Stimulated activated CD4-positive, alpha-beta T cell treated with anti-CD3 and anti-CD28 coated beads, Interleukin-2, amount 100 ng/mL, for 24 hours (primary cell): ENCODE data around the gene PDE3B.
"Not testable (repeated sequence)": the region's sequence is repeated elsewhere in the genome, so short reads cannot be mapped to it uniquely, and the experiment has no call there.

Experiments
- DNase-seq, 2 donors: peaks; one replicate each; pipeline ENCODE4 v3.0.0-alpha.2; 2020

PDE3B gene

DNA sequence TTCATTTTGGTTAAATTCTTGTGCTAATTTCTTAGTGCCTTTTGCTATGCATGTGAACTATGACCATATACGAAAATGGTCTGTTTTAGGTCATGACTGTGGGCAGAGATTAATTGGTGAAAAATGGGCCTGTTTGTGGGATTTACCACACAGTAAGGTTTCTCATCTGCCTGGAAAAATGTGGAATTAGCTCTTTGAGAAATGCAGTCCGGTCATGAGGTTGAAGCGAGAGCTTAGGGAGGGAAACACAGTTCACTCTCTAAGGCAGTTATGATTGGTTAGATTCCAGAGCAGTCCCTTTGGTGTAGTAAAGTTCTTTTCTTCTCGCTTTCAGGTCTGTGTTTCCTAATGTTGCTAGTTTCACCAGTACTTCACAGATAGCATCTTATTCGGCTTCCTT is 1.2 kb upstream of the PDE3B start:
- DNase-seq: no peak

DNA sequence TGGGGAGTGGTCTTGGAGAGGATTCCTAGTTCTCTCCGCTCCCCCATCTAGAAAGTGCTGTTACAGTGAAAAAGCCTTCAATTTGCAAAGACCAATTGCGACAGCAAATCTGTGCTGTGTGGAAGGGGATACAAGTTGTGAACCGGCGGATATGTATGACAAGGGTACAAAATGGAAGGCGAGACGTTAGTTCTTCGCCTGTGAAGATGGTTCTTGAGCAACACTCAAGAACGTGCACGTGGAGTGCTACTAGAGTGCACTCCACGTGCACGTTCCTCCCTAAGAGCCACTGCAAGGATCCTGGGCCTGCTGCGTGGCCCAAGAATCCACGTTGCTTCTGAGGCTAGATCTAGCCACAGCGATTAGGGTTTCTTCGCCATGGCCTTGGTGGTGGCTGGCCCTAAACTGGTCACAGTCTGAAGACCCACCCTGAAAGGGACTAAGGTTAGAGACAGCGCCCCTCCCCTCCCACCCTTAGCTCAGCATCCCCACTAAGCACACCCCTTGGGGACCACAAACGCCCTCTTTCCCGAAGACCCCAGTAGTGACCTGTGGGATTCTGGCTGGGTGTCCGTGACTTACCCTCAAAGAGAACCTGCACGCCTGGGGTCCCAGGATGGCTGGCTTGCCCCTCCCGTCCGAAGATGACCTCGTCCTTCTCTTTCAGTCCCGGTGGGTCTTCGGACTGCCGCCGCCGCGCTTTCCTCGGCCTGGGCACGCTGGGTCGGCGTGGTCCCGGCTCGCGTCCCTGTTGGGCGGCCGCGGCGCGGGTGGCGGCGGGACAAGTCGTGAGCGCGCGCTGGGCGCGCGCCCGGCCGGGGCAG is 519 bp upstream of the PDE3B start:
- DNase-seq: peak in 1 of 2 donors; percentile 27

DNA sequence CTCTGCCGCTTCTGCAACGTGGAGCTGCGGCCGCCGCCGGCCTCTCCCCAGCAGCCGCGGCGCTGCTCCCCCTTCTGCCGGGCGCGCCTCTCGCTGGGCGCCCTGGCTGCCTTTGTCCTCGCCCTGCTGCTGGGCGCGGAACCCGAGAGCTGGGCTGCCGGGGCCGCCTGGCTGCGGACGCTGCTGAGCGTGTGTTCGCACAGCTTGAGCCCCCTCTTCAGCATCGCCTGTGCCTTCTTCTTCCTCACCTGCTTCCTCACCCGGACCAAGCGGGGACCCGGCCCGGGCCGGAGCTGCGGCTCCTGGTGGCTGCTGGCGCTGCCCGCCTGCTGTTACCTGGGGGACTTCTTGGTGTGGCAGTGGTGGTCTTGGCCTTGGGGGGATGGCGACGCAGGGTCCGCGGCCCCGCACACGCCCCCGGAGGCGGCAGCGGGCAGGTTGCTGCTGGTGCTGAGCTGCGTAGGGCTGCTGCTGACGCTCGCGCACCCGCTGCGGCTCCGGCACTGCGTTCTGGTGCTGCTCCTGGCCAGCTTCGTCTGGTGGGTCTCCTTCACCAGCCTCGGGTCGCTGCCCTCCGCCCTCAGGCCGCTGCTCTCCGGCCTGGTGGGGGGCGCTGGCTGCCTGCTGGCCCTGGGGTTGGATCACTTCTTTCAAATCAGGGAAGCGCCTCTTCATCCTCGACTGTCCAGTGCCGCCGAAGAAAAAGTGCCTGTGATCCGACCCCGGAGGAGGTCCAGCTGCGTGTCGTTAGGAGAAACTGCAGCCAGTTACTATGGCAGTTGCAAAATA is 816 bp downstream of the PDE3B start:
- peak; percentile 44 to 55 for DNase-seq

DNA sequence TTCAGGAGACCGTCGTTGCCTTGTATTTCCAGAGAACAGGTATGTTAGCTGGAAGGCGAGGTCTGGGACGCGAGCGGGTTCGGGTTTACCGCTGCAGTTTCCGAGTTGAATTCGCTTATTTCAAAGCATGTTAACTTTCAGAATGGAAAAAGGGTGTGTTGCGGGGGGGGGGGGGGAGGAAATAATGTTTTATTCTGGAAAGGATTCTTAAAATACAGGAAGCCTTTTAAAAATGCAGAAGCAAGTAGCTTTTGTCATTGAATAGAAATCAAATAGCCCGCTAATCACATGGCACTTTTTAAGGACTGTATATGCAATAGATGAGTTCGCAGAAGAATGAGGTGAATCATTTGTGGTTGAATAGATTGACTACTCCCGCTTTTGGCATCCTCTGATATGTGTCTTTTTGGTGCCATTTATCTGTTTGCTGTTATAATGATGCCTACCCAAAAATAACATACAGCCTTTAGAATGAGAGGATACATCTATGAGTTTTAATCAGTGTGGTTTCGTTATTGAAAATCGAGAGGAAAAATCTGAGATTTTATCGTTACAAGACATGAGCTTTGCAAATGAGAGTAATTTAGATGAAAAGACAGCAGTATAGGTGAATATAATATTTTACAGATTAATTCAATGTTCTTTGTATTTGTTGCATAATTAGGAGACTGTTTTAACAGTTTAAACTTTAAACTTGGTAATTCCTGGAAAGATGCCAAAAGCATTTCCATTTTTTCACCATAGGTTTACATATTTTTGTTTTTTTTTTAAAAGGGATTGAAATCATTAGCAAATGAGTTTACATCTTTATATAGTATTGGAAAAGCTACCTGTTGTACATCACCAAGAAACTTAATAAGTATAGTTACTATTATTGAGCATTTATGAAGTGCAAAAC is 1.7 kb downstream of the PDE3B start:
- peak; percentile 36 to 47 for DNase-seq

DNA sequence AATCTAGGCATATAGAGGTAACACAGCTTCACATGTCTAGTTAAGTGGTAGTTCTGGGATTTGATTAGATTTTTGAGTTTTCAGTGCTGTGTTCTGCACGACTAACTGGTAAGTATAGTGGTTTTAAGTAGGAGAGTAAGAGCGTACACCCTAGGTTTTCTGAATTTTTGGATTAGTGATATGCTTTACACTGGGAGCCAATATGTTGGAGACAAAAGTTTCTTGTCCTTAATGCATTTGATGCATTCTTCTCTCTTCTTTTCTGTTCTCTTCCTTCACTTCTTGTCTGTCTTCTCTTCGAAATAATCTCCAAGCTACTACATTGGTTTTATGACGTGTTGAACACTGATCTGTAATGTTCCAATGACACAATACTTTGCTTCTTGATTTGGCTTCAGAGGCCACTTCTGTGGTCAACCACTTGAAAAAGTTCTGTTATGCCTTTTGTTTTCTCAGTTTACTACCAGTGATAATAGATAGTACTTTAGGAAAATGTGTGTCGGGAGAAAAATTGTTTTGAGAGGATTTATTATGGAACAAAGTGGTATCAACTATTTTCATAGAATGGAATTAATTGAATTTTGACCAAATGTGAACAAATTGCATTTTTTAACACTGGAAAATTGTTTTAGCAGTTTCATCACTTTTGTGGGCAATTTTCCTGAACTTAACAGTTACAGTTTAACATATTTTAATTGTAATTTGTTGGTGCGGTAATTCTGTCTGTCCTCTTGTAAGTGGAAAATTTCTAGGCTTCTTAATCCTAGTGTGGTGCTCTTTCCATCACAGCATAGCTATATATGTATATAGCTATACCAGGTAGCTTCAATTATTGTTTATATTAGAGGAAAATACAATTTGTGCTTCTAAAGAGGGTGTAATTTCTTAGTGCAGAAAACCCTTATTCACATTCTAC is 2.6 kb downstream of the PDE3B start:
- DNase-seq: no peak

DNA sequence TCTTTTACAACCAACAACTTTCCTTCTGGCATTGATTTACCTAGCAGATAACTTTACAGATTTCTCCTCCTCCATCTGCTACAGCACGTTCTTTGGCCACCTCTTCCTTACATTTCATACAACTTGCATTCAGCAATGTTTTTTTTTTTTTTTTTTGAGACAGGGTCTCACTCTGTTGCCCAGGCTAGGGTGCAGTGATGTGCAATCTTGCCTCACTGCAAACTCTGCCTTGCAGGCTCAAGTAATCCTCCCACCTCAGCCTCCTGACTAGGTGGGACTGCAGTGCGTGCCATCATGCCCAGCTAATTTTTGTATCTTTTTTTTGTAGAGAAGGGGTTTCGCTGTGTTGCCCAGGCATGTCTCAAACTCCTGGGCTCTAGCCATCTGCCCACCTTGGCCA is 6.5 kb downstream of the PDE3B start:
- no peak for DNase-seq

DNA sequence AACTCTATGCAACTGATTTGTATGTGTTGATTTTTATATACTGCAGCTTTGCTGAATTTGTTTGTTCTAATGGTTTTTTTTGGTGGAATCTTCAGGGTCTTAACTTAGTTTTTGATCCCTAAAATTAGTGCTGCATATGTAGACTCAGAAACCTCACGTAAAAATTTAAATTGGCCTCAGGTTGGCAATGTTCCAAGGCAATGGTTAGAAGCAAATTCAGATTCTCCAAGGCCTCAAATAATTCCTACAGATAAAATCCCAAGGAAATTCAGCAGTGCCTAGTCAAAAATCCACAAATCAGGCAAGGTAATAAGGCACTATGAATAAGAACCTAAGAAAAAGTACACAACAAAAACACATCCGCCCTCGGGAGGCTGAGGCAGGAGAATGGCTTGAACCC is 9.5 kb downstream of the PDE3B start:
- no peak for DNase-seq

DNA sequence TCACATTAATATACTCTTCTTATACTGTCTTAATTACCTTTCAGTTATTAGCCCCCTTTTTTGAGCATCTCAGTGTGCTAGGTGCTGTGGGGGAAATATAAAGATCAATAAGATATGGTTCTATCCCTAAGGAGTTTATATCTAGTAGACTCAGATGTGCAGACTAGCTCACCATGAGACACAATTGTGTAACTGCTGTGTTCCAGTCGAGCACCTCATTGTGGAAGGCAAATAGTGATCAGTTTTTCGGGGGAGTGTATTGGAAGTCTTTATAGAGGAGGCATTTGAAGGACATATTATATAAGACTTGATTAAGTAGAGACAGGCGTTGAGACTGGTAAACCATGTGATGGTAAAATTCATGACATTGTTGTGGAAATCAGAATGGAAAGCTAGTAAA is 11.8 kb downstream of the PDE3B start:
- no peak for DNase-seq

DNA sequence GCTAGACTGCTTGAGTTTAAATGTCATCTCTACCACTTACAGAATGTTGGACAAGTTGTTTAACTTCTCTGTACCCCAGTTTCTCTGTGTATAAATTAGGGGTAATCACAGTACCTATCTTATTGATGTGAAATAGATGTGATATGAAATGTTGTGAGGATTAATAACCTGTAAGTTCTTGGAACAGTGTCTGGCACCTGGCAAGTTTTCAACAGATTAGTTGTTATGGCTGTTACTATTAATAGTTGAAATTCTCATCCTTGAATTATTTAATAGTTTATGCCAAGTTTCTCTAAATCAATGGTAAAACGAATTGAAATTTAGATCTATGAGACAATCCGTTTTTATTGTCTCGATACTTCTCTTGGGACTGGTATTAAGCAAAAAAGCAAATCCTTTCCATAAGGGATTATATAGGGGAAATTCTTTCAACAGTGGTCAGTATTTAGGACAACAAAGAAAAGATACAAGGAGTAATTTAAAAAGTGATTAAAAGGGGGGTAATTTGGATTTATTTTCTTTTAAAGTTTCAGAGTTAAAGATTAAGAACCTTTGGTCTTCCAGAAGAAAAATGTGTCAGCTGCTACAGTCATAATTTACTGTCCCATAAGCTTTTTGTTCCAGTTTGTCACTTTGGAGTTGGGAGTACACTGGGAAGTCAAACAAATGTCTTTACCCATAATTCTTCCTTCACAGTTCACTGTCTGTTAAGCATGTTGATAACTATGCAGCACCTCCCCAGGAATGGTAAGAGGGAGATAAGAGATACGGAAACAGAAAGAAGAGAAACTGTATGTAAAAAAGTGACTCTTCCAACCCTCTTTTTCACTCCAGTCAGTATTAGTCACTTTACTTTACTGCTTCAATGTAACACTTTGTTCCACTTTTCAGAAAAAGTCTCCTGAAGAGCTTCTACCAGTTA is 13.2 kb downstream of the PDE3B start:
- DNase-seq: no peak

DNA sequence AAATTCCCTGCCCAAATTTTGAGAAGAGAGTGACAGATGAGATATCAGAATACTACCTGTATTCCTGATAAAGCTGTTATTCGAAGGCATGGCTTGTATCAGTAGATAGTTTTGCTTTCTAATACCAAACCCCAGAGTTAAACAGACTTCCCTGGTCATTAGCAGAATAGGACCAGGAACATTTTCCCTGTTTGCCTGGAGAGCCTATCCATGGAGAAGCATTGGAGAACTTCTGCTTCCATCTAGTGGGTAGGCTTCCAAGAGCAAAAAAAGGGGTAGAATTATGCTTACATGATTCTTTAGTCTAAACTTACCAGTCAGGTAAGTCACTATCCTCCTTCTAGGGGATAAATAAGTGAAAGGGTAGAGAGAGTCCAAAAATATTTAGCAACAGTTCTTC is 14.2 kb downstream of the PDE3B start:
- DNase-seq: no peak

DNA sequence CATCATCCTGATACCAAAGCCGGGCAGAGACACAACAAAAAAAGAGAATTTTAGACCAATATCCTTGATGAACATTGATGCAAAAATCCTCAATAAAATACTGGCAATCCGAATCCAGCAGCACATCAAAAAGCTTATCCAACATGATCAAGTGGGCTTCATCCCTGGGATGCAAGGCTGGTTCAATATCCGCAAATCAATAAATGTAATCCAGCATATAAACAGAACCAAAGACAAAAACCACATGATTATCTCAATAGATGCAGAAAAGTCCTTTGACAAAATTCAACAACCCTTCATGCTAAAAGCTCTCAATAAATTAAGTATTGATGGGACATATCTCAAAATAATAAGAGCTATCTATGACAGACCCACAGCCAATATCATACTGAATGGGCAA is 21.3 kb downstream of the PDE3B start:
- DNase-seq: not testable (repeated sequence)

DNA sequence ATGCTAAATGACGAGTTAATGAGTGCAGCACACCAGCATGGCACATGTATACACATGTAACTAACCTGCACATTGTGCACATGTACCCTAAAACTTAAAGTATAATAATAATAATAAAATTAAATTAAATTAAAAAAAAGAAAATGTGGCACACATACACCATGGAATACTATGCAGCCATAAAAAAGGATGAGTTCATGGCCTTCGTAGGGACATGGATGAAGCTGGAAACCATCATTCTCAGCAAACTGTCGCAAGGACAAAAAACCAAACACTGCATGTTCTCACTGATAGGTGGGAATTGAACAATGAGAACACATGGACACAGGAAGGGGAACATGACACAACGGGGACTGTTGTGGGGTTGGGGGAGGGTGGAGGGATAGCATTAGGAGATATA is 23.7 kb downstream of the PDE3B start:
- DNase-seq: not testable (repeated sequence)

DNA sequence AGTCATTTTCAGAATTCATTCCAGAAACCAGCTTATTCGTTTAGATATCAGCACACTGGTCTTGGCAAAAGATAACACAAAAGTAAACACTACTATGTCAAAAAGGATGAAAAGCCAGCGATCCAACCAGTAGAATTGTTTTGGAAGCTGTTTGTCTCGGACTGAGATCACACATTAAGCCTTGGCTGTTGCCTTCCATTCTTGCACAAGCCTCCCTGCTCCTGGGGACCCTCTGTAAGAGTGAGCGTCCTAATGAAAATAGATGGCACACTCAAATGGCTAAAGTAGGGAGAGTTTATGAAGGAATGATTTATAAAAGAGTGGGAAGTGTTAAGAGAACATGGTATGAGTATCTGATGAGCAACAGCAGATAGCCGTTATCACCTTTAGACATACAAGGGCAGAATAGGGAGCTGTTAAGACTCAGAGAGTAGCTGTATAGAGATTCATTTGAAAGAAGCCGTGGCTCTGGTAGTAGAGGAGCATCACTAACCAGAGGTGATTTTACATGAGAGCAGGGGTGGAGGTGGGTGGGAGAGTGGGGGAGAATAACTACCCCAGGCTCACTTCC is 25.2 kb downstream of the PDE3B start:
- no peak for DNase-seq

DNA sequence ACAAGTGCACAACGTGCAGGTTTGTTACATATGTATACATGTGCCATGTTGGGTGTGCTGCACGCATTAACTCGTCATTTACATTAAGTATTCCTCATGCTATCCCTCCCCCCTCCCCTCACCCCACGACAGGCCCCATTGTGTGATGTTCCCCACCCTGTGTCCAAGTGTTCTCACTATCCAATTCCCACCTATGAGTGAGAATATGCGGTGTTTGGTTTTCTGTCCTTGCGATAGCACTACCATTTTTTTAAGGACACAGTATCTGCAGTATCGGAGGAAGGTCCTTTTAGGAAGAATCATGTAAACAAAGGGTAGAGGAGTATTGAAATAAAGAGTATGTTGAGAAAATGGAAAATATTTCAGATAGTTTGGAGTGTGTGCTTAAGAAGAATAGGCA is 25.9 kb downstream of the PDE3B start:
- DNase-seq: no peak

DNA sequence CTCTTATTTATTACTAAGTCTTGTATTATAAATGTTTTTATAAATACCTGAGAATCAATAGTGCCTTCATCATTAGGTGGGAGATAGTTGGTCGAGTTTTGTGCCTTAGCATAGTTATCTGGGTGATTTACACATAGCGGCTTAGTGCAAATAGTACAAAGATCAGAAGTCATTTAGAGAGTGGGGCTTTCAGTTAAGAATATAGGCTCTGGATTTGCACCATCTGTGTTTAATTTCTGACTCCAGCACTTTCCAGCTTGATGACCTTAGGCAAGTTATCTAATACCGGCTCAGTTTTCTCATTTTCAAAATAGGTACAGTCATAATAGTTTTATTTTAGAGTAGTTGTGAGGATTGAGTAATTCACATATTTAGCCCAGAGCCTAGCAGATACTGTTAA is 26.4 kb downstream of the PDE3B start:
- DNase-seq: no peak

DNA sequence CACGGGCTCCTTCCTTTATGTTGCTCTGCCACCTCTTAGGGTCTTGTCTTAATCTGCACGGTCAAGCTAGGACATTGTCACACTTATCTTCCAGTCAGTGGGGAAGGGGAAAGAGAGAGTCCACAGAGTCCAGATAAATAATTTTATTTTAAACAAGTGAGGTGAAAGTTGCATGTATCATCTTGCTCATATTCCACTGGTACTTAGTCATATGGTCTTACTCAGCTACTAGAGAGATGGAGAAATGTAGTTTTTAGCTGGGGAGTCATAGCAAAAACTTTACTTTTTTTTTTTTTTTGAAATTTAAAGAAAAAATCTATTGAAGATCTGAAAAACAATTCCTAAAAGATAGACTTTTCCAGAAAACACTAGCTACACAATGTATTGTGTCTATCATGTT is 29.0 kb downstream of the PDE3B start:
- DNase-seq: no peak

DNA sequence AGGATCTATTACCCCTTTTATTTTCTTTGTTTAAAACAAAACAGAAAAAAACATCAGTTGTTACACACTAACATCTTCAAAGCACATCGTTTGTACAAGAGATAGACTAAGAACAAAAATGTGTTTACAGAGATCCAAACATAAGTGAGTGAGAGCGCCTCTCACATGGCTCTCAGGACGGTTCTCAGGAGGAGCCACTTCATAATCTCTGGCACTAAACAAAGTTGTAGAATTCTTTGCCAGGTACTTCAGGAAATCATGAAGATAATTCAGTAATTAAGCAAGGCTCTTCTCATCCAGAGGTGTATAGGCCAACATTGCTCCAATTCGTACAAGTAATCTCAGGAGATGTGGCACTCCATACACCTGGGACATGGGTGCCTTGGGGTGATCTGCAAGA is 29.8 kb downstream of the PDE3B start:
- DNase-seq: no peak

DNA sequence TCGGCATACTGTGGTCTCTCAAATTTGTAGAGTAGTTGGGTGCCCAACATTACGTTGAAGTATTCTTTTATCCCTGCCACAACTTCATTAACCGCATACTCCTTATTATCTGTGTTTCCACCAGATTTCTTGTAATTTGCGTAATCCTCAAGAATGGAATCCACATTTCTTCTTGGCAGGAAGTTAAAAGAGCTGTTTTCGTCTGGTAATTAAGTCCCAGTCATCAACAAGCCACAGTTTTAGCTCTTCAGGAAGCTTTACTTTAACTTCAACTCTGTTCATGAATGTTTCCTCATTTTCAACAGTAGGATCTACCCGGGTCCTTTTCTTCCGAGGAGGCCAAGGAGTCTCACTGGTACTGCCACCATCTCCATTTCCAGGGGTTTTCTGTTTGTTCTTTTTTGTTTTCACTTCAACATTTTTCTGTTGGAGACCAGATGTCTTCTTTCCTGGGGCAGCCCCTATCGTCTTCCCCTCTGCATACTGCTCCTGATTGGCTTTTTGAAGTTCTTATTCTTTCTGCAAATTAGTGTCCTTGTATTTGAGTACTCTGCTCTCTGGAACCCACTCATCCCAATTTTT is 30.3 kb downstream of the PDE3B start:
- no peak for DNase-seq

DNA sequence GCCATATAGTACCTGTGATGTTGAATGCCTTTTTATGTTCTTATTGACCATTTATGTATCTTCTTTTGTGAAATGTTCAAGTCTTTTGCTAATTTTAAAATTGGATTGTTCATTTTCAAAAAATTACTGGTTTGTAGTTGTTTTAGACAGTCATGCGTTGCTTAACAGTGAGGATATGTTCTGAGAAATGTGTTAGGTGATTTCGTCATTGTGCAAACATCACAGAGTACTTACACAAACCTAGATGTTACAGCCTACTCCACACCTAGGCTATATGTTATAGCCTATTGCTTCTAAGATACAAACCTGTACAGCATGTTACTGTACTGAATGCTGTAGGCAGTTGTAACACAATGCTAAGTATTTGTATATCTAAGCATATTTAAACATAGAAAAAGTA is 32.5 kb downstream of the PDE3B start:
- no peak for DNase-seq

DNA sequence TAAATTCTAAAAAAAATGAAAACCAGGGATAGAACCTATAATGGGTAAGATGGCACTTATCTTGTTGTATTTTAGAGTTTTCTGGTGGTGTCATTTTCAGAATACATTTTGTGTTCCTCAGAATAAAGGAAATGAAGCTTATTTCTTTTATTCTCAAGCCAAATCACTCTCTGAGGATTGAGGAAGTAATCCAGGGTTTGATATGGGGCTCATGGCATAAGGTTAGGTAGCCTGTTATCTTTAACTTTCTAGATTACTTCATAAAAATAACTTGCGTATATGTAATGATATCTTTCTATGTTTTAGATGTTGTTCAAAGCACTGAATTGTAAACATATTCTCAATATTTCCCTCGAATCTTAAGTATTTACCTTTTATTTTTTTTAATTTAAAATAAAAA is 33.5 kb downstream of the PDE3B start:
- DNase-seq: no peak
